ENCODE measurements around the gene EGLN2. TPM values are rescaled to one million over a fixed set of nuclear protein-coding genes. Genes with fewer than 3 reads are reported as not detected.
A peak's percentile ranks its signal among the peaks of the same experiment; 100 is the strongest.

Gene EGLN2
- total RNA-seq, 1 donor from 2014 or later, result 142 TPM

- Mint-ChIP-seq H3K9me3 (ENCODE audit: unreplicated experiment) (peaks cover 14% of the 10 kb centered on the region), H3K4me1 (ENCODE audit: low read depth, unreplicated experiment) (peaks cover 47% of the 10 kb centered on the region), H3K36me3 (ENCODE audit: unreplicated experiment) (no peaks in the 10 kb centered on the region), H3K27me3 (ENCODE audit: unreplicated experiment) (peaks cover 10% of the 10 kb centered on the region), H3K4me3 (ENCODE audit: unreplicated experiment) (peak overlapping the region; percentile 91), H3K27ac (ENCODE audit: unreplicated experiment) (peak overlapping the region; percentile 20)
- no peak for TF ChIP-seq CTCF (IDR thresholded peaks at IDR 0.05; ENCODE audit: partially characterized antibody, unreplicated experiment)
- no peak for DNase-seq
These were observed 2.7 kb downstream of the EGLN2 start for GRCh38 chr19:40801426-40802299.

- TF ChIP-seq CTCF (IDR thresholded peaks at IDR 0.05; ENCODE audit: partially characterized antibody, unreplicated experiment), result no peak
- H3K4me1 Mint-ChIP-seq (ENCODE audit: low read depth, unreplicated experiment), result peaks cover 52% of the 10 kb centered on the region
- peak overlapping the region; percentile 91 for H3K4me3 Mint-ChIP-seq (ENCODE audit: unreplicated experiment)
- peaks cover 15% of the 10 kb centered on the region for H3K27me3 Mint-ChIP-seq (ENCODE audit: unreplicated experiment)
- H3K36me3 Mint-ChIP-seq (ENCODE audit: unreplicated experiment), result no peaks in the 10 kb centered on the region
- peaks cover 14% of the 10 kb centered on the region for H3K9me3 Mint-ChIP-seq (ENCODE audit: unreplicated experiment)
- peak overlapping the region; percentile 85 for H3K27ac Mint-ChIP-seq (ENCODE audit: unreplicated experiment)
- DNase-seq, result no peak
These were observed 3.5 kb downstream of the EGLN2 start for GRCh38 chr19:40802300-40803169.

- H3K27me3 Mint-ChIP-seq (ENCODE audit: unreplicated experiment), result peaks cover 14% of the 10 kb centered on the region
- peaks cover 52% of the 10 kb centered on the region for H3K4me1 Mint-ChIP-seq (ENCODE audit: low read depth, unreplicated experiment)
- peaks cover 13% of the 10 kb centered on the region for H3K9me3 Mint-ChIP-seq (ENCODE audit: unreplicated experiment)
- peak overlapping the region; percentile 62 for H3K27ac Mint-ChIP-seq (ENCODE audit: unreplicated experiment)
- no peak for TF ChIP-seq CTCF (IDR thresholded peaks at IDR 0.05; ENCODE audit: partially characterized antibody, unreplicated experiment)
- DNase-seq, result no peak
- H3K36me3 Mint-ChIP-seq (ENCODE audit: unreplicated experiment), result no peaks in the 10 kb centered on the region
- H3K4me3 Mint-ChIP-seq (ENCODE audit: unreplicated experiment), result peak overlapping the region; percentile 91
These were observed 4.3 kb downstream of the EGLN2 start for GRCh38 chr19:40803170-40803856.

GRCh38 chr19:40803857-40804782, 5.1 kb downstream of the EGLN2 start:
- H3K4me1 Mint-ChIP-seq (ENCODE audit: low read depth, unreplicated experiment), result peaks cover 52% of the 10 kb centered on the region
- H3K27me3 Mint-ChIP-seq (ENCODE audit: unreplicated experiment), result peaks cover 12% of the 10 kb centered on the region
- no peak for DNase-seq
- H3K9me3 Mint-ChIP-seq (ENCODE audit: unreplicated experiment), result peaks cover 12% of the 10 kb centered on the region
- no peaks in the 10 kb centered on the region for H3K36me3 Mint-ChIP-seq (ENCODE audit: unreplicated experiment)
- peak overlapping the region; percentile 86 for H3K27ac Mint-ChIP-seq (ENCODE audit: unreplicated experiment)
- TF ChIP-seq CTCF (IDR thresholded peaks at IDR 0.05; ENCODE audit: partially characterized antibody, unreplicated experiment), result no peak
- H3K4me3 Mint-ChIP-seq (ENCODE audit: unreplicated experiment), result peak overlapping the region; percentile 77

Measured in glutamatergic neuron (in vitro differentiated cells).